GM10248 (cell line): Measurements from ENCODE around the gene CST11.

Experiments used
- CTCF ChIA-PET: fragments of 300-600 bp; sonication (Branson Sonifier 250); formaldehyde crosslinking; extraction: SDS; loops from one replicate; lab custom pipeline; 2021; ENCODE audit warnings: antibody characterized with exemption; lab: Yijun Ruan, JAX
- POLR2A ChIA-PET: fragments of 350-650 bp; sonication (Branson Sonifier 250); formaldehyde crosslinking; extraction: SDS; loops from one replicate; lab custom pipeline; 2020; ENCODE audit warnings: antibody characterized with exemption; lab: Yijun Ruan, JAX
- DNase-seq: peaks from one replicate; pipeline ENCODE4 v3.0.0; 2012; ENCODE audit errors: extremely low spot score
- CTCF ChIP-seq: IDR thresholded peaks from 2 replicates; pipeline ENCODE4 v1.5.1; 2012; ENCODE audit warnings: mild to moderate bottlenecking, low read depth; ENCODE audit errors: extremely low read depth, missing control alignments, control extremely low read depth

Gene CST11

GRCh38 chr20:23448167-23448566 is 4.5 kb downstream of the CST11 start:
- TF ChIP-seq CTCF, result no peak
- DNase-seq, result no peak
- POLR2A ChIA-PET, result no interaction called here
- CTCF ChIA-PET, result interaction anchor here (1.5 to 3.5 kb wide), 6 partner anchors 26 to 756 kb away, joined by 4 to 19 read pairs (median 12); partner anchors contain the start of genes NAPB and NXT1

GRCh38 chr20:23446505-23446904 is 6.2 kb downstream of the CST11 start:
- ChIA-PET POLR2A (no interaction called here), CTCF (interaction anchor here (0.7 to 3.5 kb wide), 20 partner anchors 9 to 755 kb away, joined by 3 to 22 read pairs (median 4); partner anchors contain the start of genes NAPB and NXT1)
- peak; percentile 66 for TF ChIP-seq CTCF
- peak; percentile 62 for DNase-seq

- TF ChIP-seq CTCF, result no peak
- CTCF ChIA-PET, result interaction anchor here (1.1 to 3.5 kb wide), 11 partner anchors 8 to 754 kb away, joined by 3 to 22 read pairs (median 6); partner anchors contain the start of genes NAPB and NXT1
- POLR2A ChIA-PET, result no interaction called here
- no peak for DNase-seq
Measured at GRCh38 chr20:23445596-23446217, 7.0 kb downstream of the CST11 start.

GRCh38 chr20:23444859-23445258 is 7.8 kb downstream of the CST11 start:
- DNase-seq, result no peak
- POLR2A ChIA-PET, result no interaction called here
- CTCF ChIA-PET, result interaction anchor here (1.1 to 3.5 kb wide), 7 partner anchors 7 to 753 kb away, joined by 3 to 22 read pairs (median 8); partner anchors contain the start of gene NXT1
- no peak for TF ChIP-seq CTCF

- DNase-seq, result no peak
- CTCF ChIA-PET, result interaction anchor here (1.0 to 4.9 kb wide), 26 partner anchors 8 to 753 kb away, joined by 3 to 90 read pairs (median 4); partner anchors contain the start of genes CST11, CST9, NAPB and NXT1
- TF ChIP-seq CTCF, result no peak
- POLR2A ChIA-PET, result no interaction called here
Measured at GRCh38 chr20:23442436-23442835, 10.2 kb downstream of the CST11 start.

GRCh38 chr20:23441850-23442313 is 10.8 kb downstream of the CST11 start:
- peak; percentile 80 for DNase-seq
- POLR2A ChIA-PET, result no interaction called here

More at GRCh38 chr20:23441850-23442313, 10.8 kb downstream of the CST11 start:
- peak; percentile 79 for TF ChIP-seq CTCF
- CTCF ChIA-PET, result interaction anchor here (0.7 to 4.9 kb wide), 28 partner anchors 7 to 752 kb away, joined by 3 to 90 read pairs (median 4); partner anchors contain the start of genes CST11, CST9 and NAPB
